GM23338 (cell line): ENCODE measurements around the gene SERPINA3. TPM values are rescaled to one million over a fixed set of nuclear protein-coding genes. Genes with fewer than 3 reads are reported as not detected.

ENCODE experiments used
- ATAC-seq: fragments of 200-7000 bp; cut with Tn5 transposase; 3 replicates; pipeline ENCODE4 v1.9.1; 2020
- DNase-seq: peaks from one replicate; pipeline ENCODE4 v3.0.0-alpha.2; 2015; ENCODE audit warnings: low spot score
- H2AFZ ChIP-seq: fragments of 200-600 bp; sonication (generic); 2 replicates; pipeline ENCODE4 v1.8.0; 2016; ENCODE audit warnings: antibody characterized with exemption, mild to moderate bottlenecking, moderate library complexity
- H3F3A ChIP-seq: fragments of 200-600 bp; sonication (generic); replicated peaks from 2 replicates; pipeline ENCODE4 v1.8.0; 2017; ENCODE audit warnings: antibody characterized with exemption, mixed run types, low read depth
- H3K27ac ChIP-seq: fragments of 200-600 bp; sonication (generic); 2 replicates; pipeline ENCODE4 v1.6.1; 2016; ENCODE audit warnings: low read depth
- H3K27me3 ChIP-seq: fragments of 200-600 bp; sonication (generic); 2 replicates; pipeline ENCODE4 v1.8.0; 2016; ENCODE audit warnings: mild to moderate bottlenecking, mixed run types, moderate library complexity; ENCODE audit not compliant: insufficient read depth
- H3K36me3 ChIP-seq: fragments of 200-600 bp; sonication (generic); 2 replicates; pipeline ENCODE4 v1.8.0; 2016; ENCODE audit warnings: mild to moderate bottlenecking; ENCODE audit not compliant: insufficient read depth
- H3K4me1 ChIP-seq: fragments of 200-600 bp; sonication (generic); 2 replicates; pipeline ENCODE4 v1.8.0; 2016; ENCODE audit warnings: mild to moderate bottlenecking, moderate library complexity; ENCODE audit not compliant: insufficient read depth
- H3K4me2 ChIP-seq: fragments of 200-600 bp; sonication (generic); 2 replicates; pipeline ENCODE4 v1.7.1; 2017; ENCODE audit warnings: mixed run types
- H3K4me3 ChIP-seq: fragments of 200-600 bp; sonication (generic); 2 replicates; pipeline ENCODE4 v1.6.1; 2016; ENCODE audit warnings: mixed run types
- H3K79me2 ChIP-seq: fragments of 200-600 bp; sonication (generic); replicated peaks from 2 replicates; pipeline ENCODE4 v1.8.0; 2017; ENCODE audit warnings: mild to moderate bottlenecking; ENCODE audit not compliant: insufficient read depth
- H3K9me2 ChIP-seq: fragments of 200-600 bp; sonication (generic); 2 replicates; pipeline ENCODE4 v1.8.0; 2017; ENCODE audit not compliant: insufficient read depth
- H4K20me1 ChIP-seq: fragments of 200-600 bp; sonication (generic); replicated peaks from 2 replicates; pipeline ENCODE4 v1.8.0; 2017; ENCODE audit warnings: mild to moderate bottlenecking; ENCODE audit not compliant: insufficient read depth
- H3K27ac Mint-ChIP-seq: 2 replicates; pipeline ENCODE4 v1.8.0; 2020; ENCODE audit warnings: inconsistent platforms, mild to moderate bottlenecking, moderate library complexity, mixed read lengths
- H3K27me3 Mint-ChIP-seq: 3 replicates; pipeline ENCODE4 v1.8.0; 2022; ENCODE audit warnings: low read depth, mild to moderate bottlenecking, moderate library complexity, mixed read lengths, inconsistent platforms; ENCODE audit not compliant: insufficient read depth, poor library complexity
- H3K36me3 Mint-ChIP-seq: 3 replicates; pipeline ENCODE4 v1.8.0; 2021; ENCODE audit warnings: low read depth, mild to moderate bottlenecking, inconsistent platforms, moderate library complexity, mixed read lengths
- H3K4me1 Mint-ChIP-seq: 3 replicates; pipeline ENCODE4 v1.8.0; 2020; ENCODE audit warnings: mild to moderate bottlenecking, inconsistent platforms, mixed read lengths
- H3K4me3 Mint-ChIP-seq: 3 replicates; pipeline ENCODE4 v1.8.0; 2021; ENCODE audit warnings: moderate library complexity, mild to moderate bottlenecking, inconsistent platforms, mixed read lengths
- H3K9me3 Mint-ChIP-seq: 3 replicates; pipeline ENCODE4 v1.8.0; 2020; ENCODE audit warnings: moderate library complexity, mild to moderate bottlenecking, inconsistent platforms, mixed read lengths
- CREB1 ChIP-seq: fragments of 250-450 bp; sonication (Bioruptor Pico); IDR thresholded peaks from 2 replicates; pipeline ENCODE4 v1.5.0; 2020; ENCODE audit warnings: low read depth, mild to moderate bottlenecking, moderate library complexity
- CTCF ChIP-seq, 2 experiments: fragments of 200-600 bp in 1 of 2; sonication (generic) in 1 of 2; conservative IDR thresholded peaks; 2 replicates each; pipeline versions ENCODE4 v1.5.1 to v1.6.1; 2016 to 2017; ENCODE audit warnings: antibody characterized with exemption in 2 of 2, low read depth in 2 of 2, mild to moderate bottlenecking in 2 of 2, moderate library complexity in 1 of 2
- ETS1 ChIP-seq: IDR thresholded peaks from 2 replicates; pipeline ENCODE4 v1.6.1; 2016; ENCODE audit warnings: antibody characterized with exemption
- EZH2 ChIP-seq: fragments of 200-600 bp; sonication (generic); IDR thresholded peaks from one replicate; pipeline ENCODE4 v1.8.0; 2017; ENCODE audit warnings: antibody characterized with exemption, mild to moderate bottlenecking, low read depth; ENCODE audit not compliant: unreplicated experiment
- EZH2phosphoT487 ChIP-seq: fragments of 200-600 bp; sonication (generic); IDR thresholded peaks from one replicate; pipeline ENCODE4 v1.8.1; 2018; ENCODE audit warnings: antibody characterized with exemption; ENCODE audit not compliant: unreplicated experiment
- JUNB ChIP-seq: IDR thresholded peaks from one replicate; pipeline ENCODE4 v1.6.1; 2016; ENCODE audit warnings: antibody characterized with exemption; ENCODE audit not compliant: unreplicated experiment
- NANOG ChIP-seq: IDR thresholded peaks from 2 replicates; pipeline ENCODE4 v1.6.1; 2016; ENCODE audit warnings: antibody characterized with exemption, borderline replicate concordance
- POLR2AphosphoS5 ChIP-seq: IDR thresholded peaks from 2 replicates; pipeline ENCODE4 v1.6.1; 2016; ENCODE audit warnings: antibody characterized with exemption, low read depth
- REST ChIP-seq: IDR thresholded peaks from one replicate; pipeline ENCODE4 v1.6.1; 2018; ENCODE audit warnings: antibody characterized with exemption; ENCODE audit not compliant: unreplicated experiment
- STAT1 ChIP-seq: IDR thresholded peaks from one replicate; pipeline ENCODE4 v1.6.1; 2016; ENCODE audit warnings: antibody characterized with exemption; ENCODE audit not compliant: unreplicated experiment
- ZNF114 ChIP-seq: fragments of 250-450 bp; sonication (Bioruptor Pico); IDR thresholded peaks from 2 replicates; pipeline ENCODE4 v1.5.0; 2020; ENCODE audit warnings: mild to moderate bottlenecking, moderate library complexity
- ZNF331 ChIP-seq: fragments of 250-450 bp; sonication (Bioruptor Pico); IDR thresholded peaks from 2 replicates; pipeline ENCODE4 v1.5.0; 2020; ENCODE audit warnings: low read depth, mild to moderate bottlenecking, moderate library complexity
- ZNF462 ChIP-seq: fragments of 250-450 bp; sonication (Bioruptor Pico); IDR thresholded peaks from 2 replicates; pipeline ENCODE4 v1.5.0; 2020; ENCODE audit warnings: mild to moderate bottlenecking, moderate library complexity
- polyA plus RNA-seq: library from polyadenylated mRNA; unstranded; fragments of >200 nt; fragmentation: Nextera tagmentation; extraction: Ambion mirVana; gene quantifications from 2 replicates; pipeline ENCODE4 v1.2.1, GENCODE V29; 2016
- total RNA-seq: library from RNA; depleted of rRNA; stranded (reverse); fragments of >200 nt; shearing (Covaris generic); gene quantifications from 2 replicates; pipeline ENCODE4 v1.2.3, GENCODE V29; 2014

The SERPINA3 gene
- total and polyA plus RNA-seq, 2 experiments from 2014 or later = not detected

GRCh38 chr14:94617366-94617941 lies 5.3 kb downstream of the SERPINA3 start:
- Mint-ChIP-seq H3K9me3 (peaks cover 42% of the 10 kb centered on the region), H3K27me3 (peaks cover 8% of the 10 kb centered on the region), H3K4me1 (peaks cover 5% of the 10 kb centered on the region; the same call in 1 of the 3 replicates), H3K36me3 (peaks cover 17% of the 10 kb centered on the region; the same call in 2 of the 3 replicates), H3K4me3 (no peak overlapping the region), H3K27ac (no peak overlapping the region)
- Histone ChIP-seq H3F3A (no peaks in the 10 kb centered on the region), H3K79me2 (no peaks in the 10 kb centered on the region), H2AFZ (no peak overlapping the region), H3K36me3 (no peaks in the 10 kb centered on the region), H3K9me2 (no peaks in the 10 kb centered on the region; the same call in 1 of the 2 replicates), H3K27me3 (no peaks in the 10 kb centered on the region), H3K4me3 (no peak overlapping the region), H3K4me1 (no peaks in the 10 kb centered on the region), H4K20me1 (no peaks in the 10 kb centered on the region), H3K4me2 (no peak overlapping the region), H3K27ac (no peak overlapping the region)
- DNase-seq (no peak), ATAC-seq (no peak)
- TF ChIP-seq CTCF (conservative IDR thresholded peaks at IDR 0.05; ENCODE audit: low read depth in 2 of 2) (no peak), ZNF331 (CRISPR knock-in tag) (no peak), CREB1 (CRISPR knock-in tag) (no peak), STAT1 (no peak), ETS1 (no peak), POLR2AphosphoS5 (no peak), EZH2 (no peak), NANOG (no peak), REST (no peak), ZNF114 (CRISPR knock-in tag) (no peak), ZNF462 (CRISPR knock-in tag) (no peak), EZH2phosphoT487 (no peak), JUNB (no peak)
